ENCODE measurements around the gene CDH4.
"Not testable (repeated sequence)": the region's sequence is repeated elsewhere in the genome, so short reads cannot be mapped to it uniquely, and the experiment has no call there.

Gene CDH4

DNA sequence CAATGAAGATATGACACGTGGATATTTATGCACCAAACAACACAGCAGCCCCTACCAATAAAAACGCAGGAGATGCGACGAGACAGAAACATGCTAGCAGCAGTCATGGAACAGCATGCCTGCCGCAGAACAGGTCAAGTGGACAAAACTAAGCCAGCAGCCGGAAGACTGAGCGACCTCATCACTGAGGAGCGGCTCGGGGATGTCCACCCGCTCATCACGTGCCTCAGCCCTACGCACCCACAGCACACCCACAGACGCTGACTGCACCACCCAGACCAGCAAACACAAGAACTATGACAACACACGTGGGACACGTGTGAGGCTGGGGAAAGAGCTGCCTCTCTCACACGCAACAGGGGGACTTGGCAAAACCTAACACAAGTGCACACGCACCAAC is 731.9 kb downstream of the CDH4 start:
- in situ Hi-C loops (cut with HindIII; ENCODE audit: low sequenced_read_pairs) = no loop called here

DNA sequence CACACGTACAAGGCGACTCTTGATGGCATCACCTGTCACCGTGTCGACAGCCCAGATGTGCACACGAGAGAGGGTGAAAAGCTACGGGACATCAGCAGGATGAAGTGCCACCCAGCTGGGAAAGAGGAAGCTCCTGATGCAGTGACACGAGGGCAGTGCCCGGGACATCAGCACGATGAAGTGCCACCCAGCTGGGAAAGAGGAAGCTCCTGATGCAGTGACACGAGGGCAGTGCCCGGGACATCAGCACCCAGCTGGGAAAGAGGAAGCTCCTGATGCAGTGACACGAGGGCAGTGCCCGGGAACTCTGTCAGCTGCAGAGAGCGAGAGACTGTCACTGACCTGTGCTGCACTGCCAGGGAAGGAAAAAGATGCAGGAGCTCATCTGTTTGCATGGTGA is 732.4 kb downstream of the CDH4 start:
- in situ Hi-C loops (cut with HindIII; ENCODE audit: low sequenced_read_pairs) = not testable (repeated sequence)

DNA sequence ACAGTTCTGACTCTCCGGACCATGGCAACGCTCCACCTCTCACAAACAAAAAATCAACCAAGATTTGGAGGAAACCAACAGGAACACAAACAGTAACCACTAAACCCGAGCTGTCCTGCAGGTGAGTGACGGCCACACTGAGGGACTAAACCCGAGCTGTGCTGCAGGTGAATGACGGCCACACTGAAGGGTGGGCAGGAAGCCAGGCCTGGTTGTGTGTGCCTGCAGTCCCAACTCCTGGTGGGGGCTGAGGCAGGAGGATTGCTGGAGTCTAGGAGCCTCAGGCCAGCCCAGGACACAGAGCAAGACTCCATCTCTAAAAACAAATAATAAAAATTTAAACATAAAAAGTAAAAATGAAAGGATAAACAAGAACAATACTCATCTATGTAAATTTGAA is 733.0 kb downstream of the CDH4 start:
- in situ Hi-C loops (cut with HindIII; ENCODE audit: low sequenced_read_pairs) = no loop called here

GRCh38 chr20:61986762-61987321 is 734.8 kb downstream of the CDH4 start:
- in situ Hi-C loops (cut with HindIII; ENCODE audit: low sequenced_read_pairs) = no loop called here

- in situ Hi-C loops (cut with HindIII; ENCODE audit: low sequenced_read_pairs) = no loop called here
Observed at GRCh38 chr20:61988665-61989064, 736.6 kb downstream of the CDH4 start.

GRCh38 chr20:61989741-61990140 is 737.7 kb downstream of the CDH4 start:
- in situ Hi-C loops (cut with HindIII; ENCODE audit: low sequenced_read_pairs) = no loop called here
